GM19193 (cell line): Measurements from ENCODE around the gene PSD4.

Experiments used
- POLR2A ChIP-seq: IDR thresholded peaks from 4 replicates; pipeline ENCODE4 v1.6.1; 2011; ENCODE audit not compliant: insufficient read depth, insufficient read length; ENCODE audit errors: extremely low read depth

The PSD4 gene

DNA sequence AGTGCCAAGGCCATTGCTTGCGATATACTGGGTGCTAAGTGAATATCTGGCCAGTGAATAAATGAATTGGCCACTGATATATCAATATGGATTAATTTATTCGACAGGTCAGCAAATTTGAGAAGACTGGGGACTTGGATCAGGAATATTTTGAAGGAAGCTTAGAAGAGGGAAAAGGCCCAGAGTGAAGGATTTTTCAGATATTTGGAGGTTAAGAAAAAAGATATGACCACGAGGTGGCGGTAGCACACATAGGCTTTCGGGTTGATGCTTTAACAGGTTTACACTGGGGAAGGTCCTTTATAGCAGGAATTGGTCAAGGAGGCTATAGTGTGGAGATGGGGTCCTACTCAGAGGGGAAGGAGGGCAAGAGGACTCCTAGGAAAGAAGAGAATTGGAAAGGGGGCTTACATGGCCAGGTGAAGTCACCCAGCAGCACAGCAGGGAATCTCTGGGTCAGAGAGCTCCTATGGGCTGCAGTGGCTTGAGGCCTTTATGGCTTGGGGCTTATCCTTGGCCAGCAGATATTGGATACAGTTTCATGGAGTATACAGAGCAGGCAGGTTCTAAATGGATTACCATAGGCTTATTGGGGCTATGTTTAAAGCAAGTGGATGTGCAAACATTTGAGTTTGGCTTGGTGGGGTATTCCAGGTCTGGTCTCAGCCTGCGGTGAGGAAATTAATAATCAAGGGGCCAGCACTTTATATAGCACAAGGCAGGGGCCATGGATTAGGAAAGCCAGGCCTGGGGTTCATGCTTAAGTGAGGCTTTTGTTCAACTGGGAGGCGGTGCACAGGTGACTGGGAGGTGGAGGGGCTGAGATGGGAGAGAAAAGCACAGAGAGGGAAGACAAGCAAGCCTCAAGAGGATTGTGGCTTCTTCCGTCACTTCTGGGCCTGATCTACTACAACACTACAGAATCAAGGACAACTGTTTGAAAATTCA lies 36.7 kb upstream of the PSD4 start:
- no peak for TF ChIP-seq POLR2A

DNA sequence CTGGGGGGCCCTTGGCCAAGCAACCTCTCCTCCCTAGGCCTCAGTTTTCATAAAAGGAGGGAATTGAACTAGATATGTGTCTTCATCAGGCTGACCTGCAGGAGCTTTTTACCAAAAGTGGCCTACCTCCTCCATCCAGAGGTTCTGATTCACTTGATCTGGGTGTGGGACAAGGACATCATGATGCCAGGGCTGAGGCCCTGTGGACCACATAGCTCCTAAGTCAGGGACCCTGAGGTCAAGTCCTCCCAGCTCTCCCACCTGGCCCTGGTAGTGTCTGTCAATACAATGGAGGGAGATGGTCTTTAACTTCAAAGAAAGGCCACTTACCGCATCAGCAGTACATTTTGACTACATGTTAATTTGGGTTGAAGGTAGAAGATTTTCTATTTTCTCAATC lies 35.9 kb upstream of the PSD4 start:
- TF ChIP-seq POLR2A: no peak

DNA sequence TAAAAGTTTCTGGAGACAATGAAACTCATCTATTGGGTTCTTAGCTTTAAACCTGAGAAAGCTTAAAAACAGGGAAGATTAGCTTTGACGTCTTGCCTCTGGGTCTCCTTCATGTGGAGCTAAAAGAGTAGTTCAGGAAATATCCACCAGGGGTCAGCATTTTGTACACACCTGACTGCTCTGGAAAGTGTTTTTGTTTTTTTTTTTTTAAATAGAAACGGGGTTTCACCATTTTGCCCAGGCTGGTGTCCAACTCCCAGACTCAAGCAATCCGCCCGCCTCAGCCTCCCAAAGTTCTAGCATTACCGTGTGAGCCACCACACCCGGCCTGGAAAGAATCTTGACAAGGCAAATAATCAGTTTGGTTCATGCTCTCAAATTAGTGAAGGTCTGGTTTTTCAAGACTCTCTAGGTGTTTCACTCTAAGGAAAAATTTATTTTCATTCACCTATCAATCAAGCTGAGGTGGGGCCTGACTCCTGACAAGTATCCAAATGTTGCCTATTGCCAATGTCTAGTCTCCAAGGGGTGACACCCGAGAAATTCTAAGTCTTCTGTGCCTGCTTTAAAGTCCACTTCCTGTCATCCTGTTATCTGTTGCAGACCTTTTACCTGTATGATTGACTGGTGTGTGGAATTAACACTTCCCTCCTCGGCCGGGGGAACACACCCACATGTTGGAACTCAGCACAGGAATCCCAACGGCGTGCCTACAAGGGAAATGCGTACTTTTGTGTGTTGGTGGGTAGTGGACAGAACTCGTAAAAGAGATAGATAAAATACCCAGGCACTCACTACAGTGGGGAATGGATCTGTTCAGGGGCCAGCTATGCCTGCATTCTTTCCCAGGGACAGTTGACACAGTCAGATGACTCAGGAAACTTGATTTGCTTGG lies 35.1 kb upstream of the PSD4 start:
- TF ChIP-seq POLR2A: no peak

DNA sequence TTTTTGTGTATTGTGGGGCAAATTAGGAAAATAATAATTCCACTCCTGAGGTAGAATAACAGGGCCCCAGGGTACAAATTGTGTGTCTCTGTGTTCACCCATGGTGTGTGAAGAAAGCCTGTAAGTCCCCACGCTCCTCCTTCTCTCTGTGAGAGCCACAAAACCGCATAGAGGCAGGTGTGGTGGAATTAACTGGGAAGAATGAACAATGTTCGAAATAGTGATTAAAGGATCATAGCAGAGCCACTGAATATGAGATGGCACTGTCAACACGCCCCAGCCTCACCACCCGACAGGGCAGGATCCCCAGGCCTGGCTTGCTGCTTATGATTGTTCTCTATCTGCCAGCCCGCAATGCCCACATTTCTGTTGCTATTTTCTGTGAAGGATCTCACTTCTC lies 32.3 kb upstream of the PSD4 start:
- TF ChIP-seq POLR2A: no peak

DNA sequence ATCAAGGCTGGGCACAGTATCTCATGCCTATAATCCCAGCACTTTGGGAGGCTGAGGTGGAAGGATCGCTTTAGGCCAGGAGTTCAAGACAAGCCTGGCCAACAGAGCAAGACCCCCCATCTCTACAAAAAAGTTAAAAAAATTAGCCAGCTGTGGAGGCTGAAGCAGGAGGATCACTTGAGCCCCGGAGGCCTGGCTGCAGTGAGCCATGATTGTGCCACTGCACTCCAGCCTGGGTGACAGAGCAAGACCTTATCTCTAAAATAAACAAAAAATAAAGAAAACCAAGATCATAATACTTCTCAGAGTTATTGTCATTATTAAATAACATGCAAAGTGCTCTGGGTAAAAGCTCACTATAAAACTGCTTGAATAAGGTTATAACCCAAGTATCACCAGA lies 31.5 kb upstream of the PSD4 start:
- no peak for TF ChIP-seq POLR2A

DNA sequence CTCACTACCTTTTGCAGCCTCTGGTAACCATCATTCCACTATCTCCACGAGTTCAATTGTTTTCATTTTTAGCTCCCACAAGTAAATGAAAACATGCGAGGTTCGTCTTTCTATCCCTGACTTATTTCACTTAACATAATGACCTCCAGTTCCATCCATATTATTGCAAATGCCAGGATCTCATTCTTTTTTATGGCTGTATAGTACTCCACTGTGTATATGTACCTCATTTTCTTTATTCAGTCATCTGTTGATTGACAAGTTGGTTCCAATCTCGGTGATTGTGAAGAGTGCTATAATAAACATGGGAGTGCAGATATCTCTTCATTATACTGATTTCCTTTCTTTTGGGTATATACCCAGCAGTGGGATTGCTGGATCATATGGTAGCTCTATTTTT lies 29.5 kb upstream of the PSD4 start:
- no peak for TF ChIP-seq POLR2A

DNA sequence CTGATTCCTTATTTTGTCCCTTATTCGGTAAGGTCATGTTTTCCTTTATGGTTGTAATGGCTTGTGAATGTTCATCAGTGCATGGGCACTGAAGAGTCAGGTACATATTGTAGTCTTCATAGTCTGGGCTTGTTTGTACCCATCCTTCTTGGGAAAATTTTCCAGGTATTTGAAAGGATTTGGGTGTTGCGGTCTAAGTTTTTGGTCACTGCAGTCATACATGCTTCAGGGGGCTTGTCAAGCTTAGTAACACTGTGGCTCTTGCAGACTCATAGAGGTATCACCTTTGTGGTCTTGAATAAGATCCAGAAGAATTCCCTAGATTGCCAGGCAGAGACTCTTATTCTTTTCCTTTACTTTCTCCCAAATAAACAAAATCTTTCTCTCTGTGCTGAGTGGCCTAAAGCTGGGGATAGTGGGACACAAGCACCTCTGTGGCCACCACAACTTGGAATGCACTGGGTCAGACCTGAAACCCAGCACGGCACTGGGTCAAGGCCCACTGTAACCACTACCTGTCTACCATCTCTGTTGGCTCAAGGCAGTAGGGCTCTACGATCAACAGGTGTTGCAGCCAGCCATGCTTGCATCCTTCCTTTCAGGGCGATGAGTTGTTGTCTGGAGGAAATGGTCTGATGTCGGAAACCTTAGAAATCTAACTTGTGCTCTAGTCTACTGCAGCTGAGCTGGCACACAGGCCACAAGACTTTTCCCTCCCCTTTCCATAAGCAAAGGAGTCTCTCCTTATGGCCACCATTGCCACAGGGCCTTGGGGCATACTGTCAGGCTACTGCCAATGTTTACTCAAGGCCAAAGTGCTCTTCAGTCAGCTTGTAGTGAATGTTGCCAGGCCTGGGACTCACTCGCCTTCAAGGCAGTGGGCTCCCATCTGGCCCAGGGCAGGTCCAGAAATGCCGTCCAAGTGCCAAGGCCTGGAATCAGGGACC lies 24.9 kb upstream of the PSD4 start:
- TF ChIP-seq POLR2A: no peak

DNA sequence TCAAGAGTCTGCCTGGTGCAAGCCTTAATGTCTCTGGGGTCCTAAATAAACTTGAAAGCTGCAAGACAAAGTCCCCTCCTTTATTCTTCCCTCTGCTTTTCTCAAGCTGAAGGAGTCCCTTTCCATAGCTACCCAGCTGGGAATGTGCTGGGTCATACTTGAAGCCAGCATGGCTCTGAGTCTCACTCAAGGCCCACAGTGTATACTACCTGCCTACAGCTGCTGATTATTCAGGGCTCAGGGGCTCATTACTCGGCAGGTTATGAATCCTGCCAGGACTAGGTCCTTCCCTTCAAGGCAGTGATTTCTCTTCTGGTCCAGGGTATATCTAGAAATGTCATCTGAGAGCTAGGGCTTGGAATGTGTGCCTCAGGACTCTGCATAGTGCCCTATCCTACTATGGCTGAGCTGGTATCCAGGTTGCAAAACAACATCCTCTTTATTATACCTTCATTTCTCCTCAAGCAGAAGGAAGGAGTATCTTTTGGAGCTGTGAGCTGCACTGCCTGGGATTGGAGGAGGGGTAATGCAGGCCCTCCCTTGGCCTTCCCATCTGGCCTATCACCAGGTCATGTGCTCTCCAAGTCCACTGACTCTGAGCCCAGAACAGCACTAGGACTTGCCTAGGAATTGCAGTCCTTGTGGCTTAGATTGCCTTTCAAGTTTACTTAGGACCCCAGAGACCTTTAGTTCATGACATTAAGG lies 24.1 kb upstream of the PSD4 start:
- TF ChIP-seq POLR2A: no peak

DNA sequence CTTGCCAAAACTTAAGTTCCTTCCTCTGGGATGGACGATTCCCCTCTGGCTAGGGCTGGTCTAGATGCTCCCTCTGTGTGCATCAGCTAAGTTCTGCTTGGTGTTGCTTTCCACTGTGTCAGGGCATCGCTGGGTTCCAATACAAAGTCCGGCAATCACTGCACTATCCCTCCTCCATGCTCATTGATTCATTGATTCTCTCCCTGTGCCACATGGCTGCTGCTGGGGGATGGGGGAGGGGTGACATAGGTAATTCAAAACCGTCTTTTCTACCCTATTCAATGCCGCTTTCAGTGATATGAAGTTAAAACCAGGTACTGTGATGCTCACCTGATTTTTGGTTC lies 23.5 kb upstream of the PSD4 start:
- TF ChIP-seq POLR2A: no peak

DNA sequence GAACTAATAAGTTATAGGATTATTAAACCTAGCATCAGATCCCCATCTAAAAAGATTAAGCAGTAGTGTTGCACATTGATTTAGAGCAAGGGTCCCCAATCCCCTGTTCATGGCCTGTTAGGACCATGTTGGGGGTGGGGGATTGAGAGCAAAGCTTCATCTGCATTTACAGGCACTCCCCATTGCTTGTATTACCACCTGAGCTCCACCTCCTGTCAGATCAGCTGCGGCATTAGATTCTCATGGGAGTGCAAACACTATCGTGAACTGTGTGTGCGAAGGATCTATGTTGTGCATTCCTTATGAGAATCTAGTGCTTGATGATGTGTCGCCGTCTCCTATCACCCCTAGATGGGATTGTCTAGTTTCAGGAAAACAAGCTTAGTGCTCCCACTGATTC lies 18.4 kb upstream of the PSD4 start:
- no peak for TF ChIP-seq POLR2A

DNA sequence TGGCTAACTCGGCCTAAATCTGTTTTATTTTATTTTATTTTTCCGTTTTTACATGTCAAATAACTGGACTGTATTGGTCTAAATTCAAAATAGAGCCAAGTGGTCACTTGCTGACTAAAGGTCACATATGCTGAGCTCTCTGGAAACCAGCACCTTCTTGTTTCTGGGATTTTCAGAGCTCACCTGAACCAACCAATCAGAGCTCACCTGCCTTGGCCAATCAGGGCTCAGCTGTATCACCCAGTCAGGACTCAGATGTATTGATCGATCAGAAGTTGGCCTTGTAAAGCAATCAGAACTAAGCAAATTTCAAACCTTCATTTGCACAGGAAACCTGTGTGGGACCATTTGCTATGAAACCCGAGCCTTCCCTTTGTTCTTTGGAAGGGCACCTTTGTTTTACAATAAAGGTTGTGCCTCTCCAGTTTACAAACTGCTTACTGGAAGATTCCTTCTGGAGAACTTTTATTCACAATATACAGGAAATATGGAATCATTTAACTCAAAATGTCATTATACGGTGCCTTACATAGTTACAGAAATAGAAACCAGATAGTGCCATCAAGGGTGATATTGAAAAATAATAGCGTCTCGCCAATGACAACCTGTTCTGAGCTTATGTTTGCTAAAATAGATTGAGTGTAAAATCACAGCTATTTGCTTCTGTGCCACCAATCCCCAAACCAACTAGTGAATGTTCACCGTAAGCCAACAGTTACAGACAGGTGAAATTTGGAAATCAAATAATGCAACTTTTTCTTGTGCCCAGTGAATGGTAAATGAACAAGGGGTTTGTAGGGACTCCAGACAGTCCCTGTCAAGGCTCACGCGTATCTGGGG lies 17.3 kb upstream of the PSD4 start:
- no peak for TF ChIP-seq POLR2A

DNA sequence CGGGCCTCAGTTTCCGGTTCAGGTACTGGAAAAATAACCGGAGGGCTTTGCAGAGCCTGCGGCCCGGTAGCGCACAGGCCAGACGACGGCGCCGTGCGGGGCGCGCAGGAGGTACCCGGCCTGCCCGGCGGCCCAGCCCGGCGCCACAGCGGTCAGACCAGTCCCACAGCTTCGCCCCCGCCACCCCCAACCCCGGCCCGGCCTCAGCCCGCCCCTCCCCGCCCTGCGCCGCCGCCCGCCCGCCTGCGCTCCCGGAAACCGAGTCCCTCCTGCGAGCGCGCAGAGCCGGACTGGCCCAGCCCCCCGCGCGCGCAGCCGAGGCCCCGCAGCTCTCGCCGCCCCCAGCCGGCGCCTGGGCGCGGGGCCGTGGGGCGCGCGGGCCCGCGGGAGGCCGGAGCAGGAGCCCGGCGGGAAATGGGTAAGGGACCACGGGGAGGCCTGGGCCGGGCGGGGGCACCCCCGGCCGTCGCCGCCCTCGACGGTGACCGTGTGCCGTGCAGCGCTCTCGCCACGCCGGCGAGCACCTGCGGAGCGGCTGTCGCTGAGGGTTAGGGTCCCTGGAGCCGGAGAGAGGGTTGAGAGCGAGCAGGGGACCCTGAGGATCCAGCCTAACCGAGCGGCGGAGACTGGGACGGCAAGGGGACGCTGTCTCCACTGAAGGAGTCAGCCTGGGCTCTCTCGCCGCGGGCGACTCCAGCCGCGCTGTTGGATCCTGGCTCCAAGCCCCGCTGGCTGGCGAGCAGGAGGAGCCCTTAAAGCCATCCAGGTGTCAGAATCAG lies 16.5 kb upstream of the PSD4 start:
- TF ChIP-seq POLR2A: no peak
